ENCODE data around the gene CRISPLD2.
A peak's percentile ranks its signal among the peaks of the same experiment; 100 is the strongest.
"Not testable (repeated sequence)": the region's sequence is repeated elsewhere in the genome, so short reads cannot be mapped to it uniquely, and the experiment has no call there.

CRISPLD2 gene

DNA sequence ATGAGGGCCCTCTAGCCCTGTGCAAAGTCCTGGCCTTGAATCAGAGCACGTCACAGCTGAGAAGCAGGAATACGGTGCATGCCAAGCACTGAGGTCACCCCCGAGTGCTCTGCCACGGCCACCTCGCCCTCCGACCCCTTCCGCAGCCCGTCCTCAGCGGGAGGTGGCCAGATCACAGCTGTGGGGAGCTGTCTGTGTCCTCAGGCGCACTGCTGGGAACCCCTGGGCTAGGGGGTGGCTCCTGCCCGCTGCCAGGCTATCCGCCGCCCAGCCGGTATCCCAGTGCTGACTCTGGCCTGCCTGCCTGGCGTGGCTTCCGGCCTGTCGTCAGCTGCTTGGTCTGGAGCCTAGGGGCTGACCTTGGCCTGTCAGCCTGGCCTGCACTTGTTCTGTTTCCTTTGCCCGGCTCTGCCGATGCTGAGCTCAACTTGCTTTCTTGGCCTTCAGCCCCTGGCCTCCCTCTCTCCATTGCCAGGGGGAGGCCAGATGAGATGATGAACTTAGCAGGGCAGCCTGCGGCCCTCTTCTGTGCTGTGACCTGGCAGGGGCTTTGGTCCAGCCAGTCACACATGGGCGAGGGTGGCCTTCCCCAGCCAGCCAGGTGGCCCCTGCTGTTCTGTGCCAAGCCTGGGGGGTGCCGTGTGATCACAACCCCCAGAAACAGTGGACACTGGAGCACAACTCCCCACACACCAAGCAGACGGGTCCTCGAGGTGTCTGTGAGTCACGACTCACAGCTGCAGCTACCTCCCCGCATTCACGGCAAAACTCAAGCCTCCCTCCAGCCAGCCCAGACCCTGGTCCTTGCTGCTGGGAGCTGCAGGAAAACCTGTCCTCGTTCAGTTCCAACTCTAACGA is 114.2 kb downstream of the CRISPLD2 start:
- DNase-seq = no peak

GRCh38 chr16:84937196-84938005 is 117.6 kb downstream of the CRISPLD2 start:
- DNase-seq = no peak

- not testable (repeated sequence) for DNase-seq
Observed at GRCh38 chr16:84938616-84939015, 118.8 kb downstream of the CRISPLD2 start.

- no peak for DNase-seq
Observed at GRCh38 chr16:84940670-84941551, 121.1 kb downstream of the CRISPLD2 start.

GRCh38 chr16:84941921-84942320 is 122.1 kb downstream of the CRISPLD2 start:
- no peak for DNase-seq

DNA sequence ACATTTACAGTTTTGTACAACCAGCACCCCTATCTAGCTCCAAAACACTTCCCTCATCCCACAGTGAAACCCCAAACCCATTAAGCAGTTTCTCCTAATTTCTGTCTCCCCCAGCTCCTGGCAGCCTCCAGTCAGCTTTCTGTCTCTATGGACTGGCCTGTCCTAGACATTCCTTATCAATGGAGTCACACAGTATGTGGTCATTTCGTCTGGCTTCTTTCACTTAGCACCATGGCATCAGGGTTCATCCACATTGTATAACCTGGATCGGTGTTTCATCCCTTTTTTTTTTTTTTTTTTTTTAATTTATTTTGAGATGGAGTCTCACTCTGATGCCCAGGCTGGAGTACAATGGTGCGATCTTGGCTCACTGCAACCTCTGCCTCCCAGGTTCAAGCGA is 123.0 kb downstream of the CRISPLD2 start:
- no peak for DNase-seq

DNA sequence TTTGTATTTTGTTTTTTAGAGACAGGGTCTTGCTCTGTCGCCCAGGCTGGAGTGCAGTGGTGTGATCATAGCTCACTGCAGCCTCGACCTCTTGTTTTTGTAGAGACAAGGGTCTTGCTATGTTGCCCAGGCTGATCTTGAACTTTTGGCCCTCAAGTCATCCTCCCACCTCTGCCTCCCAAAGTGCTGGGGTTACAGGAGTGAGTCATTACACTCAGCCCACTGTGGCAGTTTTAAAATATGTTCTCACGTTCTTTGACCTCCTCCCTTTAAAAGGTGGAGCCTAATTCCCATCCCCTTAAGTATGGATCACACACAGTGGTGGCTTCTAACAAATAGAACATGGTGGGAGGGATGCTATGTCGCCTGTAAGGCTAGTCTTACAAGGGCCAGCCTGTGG is 123.8 kb downstream of the CRISPLD2 start:
- no peak for DNase-seq

DNA sequence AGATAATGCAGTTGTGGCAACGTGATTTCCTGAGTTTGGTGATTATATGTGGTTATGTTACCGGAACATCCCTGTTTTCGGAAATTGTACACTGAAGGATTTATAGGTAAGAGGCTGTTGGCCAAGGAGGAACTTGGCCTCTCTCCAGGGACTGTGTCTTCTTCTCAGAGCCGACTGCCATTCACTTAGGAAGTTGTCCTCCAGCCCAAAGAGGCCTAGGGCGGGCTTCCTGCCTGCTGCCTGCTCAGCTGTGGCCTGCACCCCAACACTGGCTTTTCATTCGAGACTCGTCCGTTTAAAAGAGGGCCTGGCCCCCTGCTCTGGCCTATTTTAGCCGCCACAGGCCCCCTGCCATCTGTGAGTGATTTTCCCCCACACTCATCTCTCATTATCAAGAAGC is 127.2 kb downstream of the CRISPLD2 start:
- no peak for DNase-seq

GRCh38 chr16:84947996-84948850 is 128.4 kb downstream of the CRISPLD2 start:
- DNase-seq = no peak

DNA sequence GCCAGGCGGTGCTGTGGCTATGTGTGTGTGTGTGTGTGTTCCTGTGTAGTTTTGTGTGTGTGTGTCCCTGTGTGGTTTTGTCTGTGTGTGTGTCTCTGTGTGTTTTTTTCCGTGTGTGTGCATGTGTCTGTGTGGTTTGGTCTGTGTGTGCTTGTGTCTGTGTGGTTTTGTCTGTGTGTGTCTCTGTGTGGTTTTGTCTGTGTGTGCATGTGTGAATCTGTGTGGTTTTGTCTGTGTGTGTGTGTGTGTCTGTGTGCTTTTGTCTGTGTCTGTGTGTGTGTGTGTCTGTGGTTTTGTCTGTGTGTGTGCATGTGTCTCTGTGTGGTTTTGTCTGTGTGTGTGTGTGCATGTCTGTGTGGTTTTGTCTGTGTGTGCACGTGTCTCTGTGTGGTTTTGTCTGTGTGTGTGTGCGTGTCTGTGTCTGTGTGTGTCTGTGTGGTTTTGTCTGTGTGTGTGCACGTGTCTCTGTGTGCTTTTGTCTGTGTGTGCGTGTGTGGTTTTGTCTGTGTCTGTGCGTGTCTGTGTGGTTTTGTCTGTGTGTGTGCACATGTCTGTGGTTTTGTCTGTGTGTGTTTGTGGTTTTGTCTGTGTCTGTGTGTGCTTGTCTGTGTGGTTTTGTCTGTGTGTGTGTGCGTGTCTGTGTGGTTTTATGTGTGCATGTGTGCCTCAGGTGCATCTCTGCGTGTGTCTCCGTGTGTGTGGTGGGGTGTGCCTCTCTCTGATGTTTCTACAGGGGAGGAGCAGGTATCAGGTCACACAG is 129.2 kb downstream of the CRISPLD2 start:
- DNase-seq = no peak

DNA sequence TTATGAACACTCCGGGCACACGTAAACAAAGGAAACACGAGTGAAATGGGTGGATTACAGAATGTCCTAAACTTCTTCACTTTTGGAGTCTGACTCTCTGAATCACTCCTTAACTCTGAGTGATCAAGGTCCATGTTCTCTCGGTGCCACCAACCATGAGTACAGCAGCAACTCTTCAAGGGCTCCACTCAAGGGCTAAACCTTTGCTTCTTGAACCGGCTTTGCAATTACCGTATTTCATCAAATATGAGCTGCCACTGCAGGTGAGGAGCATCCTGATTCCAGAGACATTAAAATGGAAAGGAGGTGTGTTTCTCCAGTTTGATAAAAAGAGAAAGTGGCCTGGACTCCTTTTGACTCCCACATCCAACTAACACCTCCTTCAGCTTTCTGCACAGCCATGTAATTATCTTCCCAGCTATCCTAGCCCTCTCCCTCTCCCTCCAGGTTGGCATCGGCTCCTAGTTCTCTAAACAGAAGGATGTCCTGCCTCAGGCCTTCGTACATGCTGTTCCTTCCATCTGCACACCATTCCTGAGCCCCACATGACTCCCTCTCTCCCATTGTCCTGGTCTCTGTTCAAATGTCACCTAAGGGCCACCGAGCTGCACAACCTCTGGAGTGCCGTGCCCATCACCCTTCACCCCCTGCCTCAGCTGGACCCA is 130.1 kb downstream of the CRISPLD2 start:
- peak in 1 of 2 experiments; percentile 37 for DNase-seq

DNA sequence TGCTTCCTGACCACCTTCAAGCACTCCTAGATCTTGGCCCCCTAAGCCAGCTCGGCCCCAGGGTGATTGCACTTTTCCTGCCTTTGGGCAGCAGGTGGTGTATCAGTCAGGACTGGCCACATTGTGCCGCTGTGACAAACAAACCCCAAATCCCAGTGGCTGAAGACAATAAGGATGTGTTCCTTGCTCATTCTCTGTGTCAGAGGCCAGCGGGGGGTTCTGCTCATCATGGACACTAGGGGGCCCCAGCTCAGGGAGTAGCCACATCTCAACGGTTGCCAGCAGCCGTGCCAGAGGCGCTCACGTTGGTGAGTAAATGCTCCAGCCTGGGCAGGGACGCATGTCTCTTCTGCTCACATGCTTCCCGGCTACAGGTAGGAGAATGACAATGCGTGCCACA is 131.1 kb downstream of the CRISPLD2 start:
- DNase-seq = peak; percentile 42 to 69

DNA sequence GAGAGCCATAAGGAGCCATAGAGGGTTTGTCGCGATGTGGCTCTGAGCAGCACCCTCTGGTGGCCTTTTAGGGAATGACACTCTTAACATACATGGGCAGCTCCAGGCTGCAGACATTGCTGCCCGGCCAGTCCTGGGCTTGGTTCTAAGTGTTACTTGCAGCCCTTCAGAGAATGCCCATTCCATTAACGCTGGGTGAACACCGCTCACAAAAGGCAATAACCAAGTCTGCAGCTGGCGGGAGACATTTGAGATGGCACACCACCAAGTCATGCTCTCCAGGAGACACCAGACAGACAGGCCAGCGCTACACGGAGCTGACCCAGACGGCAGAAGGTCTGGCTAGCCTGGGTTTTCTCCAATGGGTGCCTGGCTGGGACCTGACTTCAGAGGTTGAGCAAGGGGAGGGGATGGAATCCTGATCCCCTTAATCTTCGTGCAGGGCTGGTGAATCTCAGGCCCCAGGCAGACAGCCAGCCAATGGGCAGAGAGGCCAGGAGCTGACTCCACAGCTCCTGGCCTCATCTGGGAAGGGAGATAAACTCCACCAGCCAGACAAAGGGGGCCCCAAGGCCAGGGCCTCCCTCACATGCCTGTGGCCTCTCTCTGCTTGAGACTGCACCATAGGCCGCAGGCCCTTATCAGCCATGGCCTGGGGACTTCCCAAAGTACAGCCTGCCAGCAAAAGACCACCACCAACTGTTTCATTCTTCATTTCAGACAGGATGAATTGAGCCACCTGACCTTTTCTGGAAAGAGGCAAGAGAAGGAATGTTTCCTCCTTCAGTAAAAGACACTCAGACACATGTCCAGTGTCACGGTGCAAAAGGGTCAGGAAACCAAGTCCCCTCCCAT is 132.8 kb downstream of the CRISPLD2 start:
- peak; percentile 77 to 91 for DNase-seq

DNA sequence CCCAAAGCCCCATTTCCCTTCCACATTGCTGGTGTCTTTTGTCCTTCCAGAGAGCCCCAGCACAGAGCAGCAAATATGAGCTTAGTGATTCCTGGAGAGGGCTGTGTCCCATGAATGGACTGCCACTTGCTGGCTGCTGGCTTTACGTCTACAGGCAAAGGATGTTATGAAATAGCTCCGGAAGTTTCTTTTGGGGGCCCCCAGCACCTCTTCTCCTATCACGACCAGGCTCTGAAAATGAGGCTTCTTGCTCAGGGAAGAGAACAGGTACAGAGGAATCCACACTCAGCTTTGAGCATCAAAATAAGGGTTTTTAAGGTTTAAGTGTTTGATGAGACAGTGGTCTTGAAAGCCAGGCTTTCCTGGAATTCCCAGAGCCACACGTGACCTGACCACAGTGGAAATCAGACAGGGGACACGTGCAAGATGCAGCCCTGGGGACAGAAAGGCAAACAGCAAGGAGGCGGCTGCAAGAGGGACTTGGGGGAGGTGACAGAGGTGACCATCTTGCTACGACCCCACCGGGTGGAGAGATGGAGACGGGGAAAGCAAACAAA is 133.5 kb downstream of the CRISPLD2 start:
- no peak for DNase-seq

DNA sequence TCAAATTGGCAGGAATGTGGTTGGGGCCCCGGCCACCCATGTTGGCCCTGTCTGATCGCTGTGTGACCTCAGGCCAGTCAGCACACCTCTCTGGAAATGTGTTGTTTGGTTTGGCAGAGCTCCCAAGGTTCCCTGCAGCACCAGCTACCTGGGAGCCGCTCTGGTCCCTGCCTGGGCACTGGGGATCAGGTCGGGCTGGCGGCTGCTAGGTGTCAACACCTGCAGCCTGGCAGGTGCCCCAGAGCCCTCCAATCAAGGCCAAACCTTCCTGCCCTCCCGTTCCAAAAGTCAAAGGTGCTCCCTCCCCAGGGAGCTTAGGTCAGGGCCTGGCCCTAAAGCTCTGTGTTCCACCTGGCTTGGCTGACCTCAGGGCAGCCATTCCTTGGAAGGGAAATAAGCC is 135.6 kb downstream of the CRISPLD2 start:
- DNase-seq = no peak

DNA sequence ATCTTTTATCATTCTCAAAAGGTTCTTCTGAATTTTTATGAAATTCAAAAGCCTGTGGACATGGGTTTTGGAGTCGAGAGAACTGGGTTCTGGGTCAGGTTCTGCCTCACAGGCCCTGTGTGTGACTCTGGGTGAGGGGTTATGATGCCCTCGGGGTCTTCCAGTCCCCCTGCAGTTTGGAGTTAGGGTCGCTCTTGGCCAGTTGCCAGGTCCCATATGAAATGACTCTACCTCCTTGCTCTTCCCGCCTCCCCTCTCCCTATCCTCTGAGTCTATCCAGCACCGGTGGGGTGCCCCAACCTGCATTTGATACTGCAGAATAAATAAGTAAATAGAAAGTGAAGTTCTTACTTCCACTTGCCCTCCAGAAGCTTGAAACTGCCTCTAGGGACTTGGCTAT is 137.4 kb downstream of the CRISPLD2 start:
- no peak for DNase-seq

GRCh38 chr16:84957792-84958191 is 138.0 kb downstream of the CRISPLD2 start:
- no peak for DNase-seq
